ENCODE measurements around the gene TMEM242. TPM values are rescaled to one million over a fixed set of nuclear protein-coding genes. Genes with fewer than 3 reads are reported as not detected.

Gene TMEM242
- total and polyA plus RNA-seq, 2 of the 8 experiments (the other 6 are each of a cell fraction or from before 2014, with no cell fraction given): 2.4 to 9.0 TPM

- no peak for TF ChIP-seq CHD2 (IDR thresholded peaks at IDR 0.05; ENCODE audit: low read length)
- no peak for TF ChIP-seq CBX8 (IDR thresholded peaks at IDR 0.05; ENCODE audit: borderline replicate concordance, low read depth, low read length)
- TF ChIP-seq TBP (IDR thresholded peaks at IDR 0.05; ENCODE audit: low read depth, low read length): no peak
- TF ChIP-seq POU5F1 (IDR thresholded peaks at IDR 0.05; ENCODE audit: low read depth, low read length): no peak
- no peak for TF ChIP-seq KDM1A (IDR thresholded peaks at IDR 0.05; ENCODE audit: borderline replicate concordance, low read length)
- no peak for TF ChIP-seq SIX5 (IDR thresholded peaks at IDR 0.05; ENCODE audit: low read depth, low read length)
- no peak for TF ChIP-seq SAP30 (IDR thresholded peaks at IDR 0.05; ENCODE audit: insufficient read depth, insufficient replicate concordance, low read length)
Observed at GRCh38 chr6:157322792-157323254, 496 bp downstream of the TMEM242 start (continued).

Data from H1 (cell line).